GM10266 (cell line): ENCODE data around the gene DYRK1A.

Experiments used
- DNase-seq: peaks from one replicate; pipeline ENCODE4 v3.0.0; 2012; ENCODE audit errors: extremely low spot score
- TF ChIP-seq, protein P1 (sequence below): IDR thresholded peaks from 2 replicates; pipeline ENCODE4 v1.5.1; 2012; ENCODE audit warnings: mild to moderate bottlenecking, low read depth; ENCODE audit not compliant: control insufficient read depth, insufficient read depth; ENCODE audit errors: missing control alignments

Gene DYRK1A

DNA sequence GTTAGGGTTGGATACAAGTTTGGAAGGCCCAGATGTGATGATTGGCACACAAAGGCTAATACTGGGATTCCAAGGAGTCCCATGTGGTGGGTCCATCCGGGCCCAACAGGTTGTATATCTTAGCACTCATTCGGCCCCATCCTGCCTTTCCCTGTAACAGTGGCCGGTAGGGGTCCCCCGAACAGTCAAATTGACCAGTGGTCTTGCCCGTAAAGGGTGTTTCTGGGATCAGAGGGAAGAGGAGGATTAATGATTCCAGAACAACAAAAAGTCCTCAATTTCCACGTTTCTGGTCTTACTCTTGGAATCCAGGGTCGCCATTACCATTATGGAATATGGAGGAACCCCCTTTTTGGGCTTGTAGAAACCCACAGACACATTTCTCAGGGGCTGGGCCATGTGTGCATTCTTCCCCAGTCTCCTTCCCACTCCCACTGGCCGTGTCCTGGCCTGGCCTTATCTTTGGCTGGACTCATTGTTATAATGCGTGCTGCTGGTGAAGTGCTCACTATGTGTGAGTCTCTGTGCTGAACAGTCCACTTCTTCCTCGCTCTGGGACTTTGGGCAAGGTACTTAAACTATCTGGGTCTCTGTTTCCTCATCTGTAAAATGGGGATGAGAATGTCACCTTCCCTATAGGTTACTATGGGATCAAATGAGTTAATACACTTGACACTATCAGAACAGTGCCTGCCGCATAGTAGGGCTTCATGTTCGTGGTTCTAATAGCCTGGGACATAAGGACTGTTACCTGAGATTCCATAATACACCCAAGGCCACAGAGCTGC, 161.8 kb downstream of the DYRK1A start:
- no peak for DNase-seq
- TF ChIP-seq, protein P1, sequence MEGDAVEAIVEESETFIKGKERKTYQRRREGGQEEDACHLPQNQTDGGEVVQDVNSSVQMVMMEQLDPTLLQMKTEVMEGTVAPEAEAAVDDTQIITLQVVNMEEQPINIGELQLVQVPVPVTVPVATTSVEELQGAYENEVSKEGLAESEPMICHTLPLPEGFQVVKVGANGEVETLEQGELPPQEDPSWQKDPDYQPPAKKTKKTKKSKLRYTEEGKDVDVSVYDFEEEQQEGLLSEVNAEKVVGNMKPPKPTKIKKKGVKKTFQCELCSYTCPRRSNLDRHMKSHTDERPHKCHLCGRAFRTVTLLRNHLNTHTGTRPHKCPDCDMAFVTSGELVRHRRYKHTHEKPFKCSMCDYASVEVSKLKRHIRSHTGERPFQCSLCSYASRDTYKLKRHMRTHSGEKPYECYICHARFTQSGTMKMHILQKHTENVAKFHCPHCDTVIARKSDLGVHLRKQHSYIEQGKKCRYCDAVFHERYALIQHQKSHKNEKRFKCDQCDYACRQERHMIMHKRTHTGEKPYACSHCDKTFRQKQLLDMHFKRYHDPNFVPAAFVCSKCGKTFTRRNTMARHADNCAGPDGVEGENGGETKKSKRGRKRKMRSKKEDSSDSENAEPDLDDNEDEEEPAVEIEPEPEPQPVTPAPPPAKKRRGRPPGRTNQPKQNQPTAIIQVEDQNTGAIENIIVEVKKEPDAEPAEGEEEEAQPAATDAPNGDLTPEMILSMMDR: no peak

DNA sequence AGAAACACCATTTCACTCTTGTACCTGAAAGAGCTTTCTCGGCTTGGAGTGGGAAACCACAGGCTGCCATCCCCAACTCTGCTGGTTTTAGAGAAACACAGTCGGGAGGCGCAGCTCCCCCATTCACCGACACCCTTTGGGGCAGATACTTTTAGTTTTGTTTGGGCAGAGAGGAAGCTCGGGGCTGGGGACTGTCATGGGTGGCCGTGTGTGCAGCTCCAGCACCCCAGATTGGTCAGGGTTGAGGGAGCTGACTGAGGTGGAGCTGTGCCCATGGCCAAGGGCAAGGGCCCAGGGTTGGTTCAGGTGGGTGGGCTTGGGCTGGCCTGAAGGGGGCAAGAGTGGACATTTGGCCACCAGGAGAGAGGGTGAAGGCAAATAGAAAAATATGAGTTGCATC, 163.1 kb downstream of the DYRK1A start:
- DNase-seq: no peak
- TF ChIP-seq, protein P1: no peak

DNA sequence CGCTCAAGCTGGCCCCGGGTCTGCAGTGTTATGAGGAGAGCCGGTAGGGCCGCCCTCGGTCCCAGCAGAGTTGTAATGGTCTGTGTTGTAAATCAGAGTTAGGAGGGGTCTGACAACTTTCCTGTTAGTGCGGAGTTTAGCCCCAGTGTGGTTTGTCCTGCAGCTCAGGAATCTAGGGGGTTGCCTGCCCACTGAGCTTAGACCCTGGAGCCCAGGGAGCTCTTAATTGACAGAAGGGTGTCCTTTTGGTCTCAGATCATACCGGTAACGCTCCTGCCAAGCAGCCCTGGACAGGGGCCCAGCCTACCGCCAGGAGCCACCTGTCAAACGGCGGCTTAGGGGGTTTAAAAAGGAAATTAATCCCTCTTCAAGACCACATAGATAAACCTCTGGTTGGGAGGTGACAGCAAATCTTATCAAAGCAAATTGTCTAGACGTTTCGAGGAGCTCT, 164.4 kb downstream of the DYRK1A start:
- no peak for DNase-seq
- TF ChIP-seq, protein P1: no peak

DNA sequence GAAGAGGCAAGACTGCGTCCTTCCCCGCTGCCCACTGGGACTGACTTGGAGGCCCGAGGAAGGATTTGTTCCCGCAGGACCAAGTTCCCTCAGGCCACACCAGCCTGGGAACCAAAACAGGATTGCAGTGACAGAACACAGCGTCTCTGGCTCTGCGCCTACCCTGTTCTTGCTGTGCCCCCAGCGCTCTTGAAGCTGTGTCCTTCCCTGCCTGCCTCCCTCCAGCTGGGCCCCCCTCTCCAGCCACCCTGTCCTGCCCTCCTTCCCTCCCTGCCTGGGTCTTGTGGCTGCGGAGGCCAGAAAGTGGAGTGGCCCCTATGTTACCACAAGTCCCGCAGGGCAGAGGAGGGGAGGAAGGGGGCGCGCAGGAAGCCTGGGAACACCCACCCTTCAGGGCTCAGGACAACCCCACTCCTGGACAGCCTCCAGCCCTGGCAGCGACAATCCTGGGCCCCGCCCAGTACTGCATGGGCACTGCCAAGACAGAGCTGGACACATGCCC, 164.9 kb downstream of the DYRK1A start:
- no peak for DNase-seq

DNA sequence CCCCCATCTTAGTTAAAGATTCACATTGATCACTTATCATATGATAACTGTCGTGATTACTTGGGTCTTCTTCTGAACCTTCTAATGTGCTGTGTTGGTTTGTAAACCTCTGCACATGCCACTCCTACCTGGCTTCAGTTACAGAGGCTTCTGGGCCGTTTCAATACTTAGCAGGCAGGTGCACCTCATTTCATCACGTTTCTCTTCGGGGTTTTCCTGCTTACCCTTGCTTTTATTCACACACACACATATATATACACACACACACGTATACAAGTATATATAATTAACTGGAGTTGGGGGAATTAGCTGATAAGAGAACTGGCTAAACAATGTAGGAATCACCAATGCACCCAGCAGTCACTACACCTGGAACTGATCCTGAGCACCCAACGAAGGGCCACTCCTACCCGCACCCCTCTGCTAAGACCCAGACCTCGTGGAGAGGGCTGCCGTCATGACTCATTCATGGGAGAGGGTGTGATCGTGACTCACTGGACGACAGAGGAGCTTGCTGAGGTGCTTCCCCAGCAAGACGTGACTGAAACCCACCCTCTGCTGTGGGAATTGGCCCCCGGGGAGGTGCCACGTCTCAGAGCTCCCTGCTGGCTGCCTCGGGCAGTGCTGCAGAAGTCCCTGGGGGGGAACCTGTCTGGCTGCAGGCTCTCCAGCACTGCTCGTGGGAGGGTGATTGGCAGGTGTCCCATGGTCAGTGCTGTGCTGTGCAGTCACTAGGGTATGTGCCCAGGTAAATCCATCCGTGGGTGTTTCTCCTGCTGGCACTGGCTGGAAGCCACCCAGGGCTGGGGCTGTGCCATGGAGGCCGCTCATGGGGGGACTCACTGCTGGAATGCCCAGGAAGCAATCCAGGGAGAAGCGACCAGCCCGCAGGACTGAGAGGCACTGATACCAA, 166.6 kb downstream of the DYRK1A start:
- TF ChIP-seq, protein P1: peak; percentile 11
- DNase-seq: no peak

More for the DNA sequence above, 164.9 kb downstream of the DYRK1A start:
- TF ChIP-seq, protein P1: no peak

DNA sequence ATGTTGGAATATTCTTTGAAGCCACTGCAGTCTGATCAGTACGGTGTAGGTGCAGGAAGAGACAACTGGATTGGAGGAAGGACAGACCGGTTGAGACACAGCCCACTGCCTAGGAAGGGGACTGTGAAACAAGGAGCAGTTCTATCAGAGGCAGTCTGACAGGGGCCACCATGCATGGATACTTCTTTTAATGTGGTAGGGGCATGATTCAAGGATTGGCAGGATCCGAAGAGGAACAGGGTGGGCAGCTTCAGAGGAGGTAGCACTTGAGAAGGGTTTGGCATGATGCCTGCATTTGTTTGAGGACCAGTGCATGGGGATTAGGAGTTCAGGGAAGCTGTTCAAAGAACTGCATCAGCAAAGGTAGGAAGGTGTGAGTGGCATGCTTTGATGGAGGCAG, 167.9 kb downstream of the DYRK1A start:
- DNase-seq: no peak
- TF ChIP-seq, protein P1: no peak
